ENCODE results near the gene MTRF1.

DNA sequence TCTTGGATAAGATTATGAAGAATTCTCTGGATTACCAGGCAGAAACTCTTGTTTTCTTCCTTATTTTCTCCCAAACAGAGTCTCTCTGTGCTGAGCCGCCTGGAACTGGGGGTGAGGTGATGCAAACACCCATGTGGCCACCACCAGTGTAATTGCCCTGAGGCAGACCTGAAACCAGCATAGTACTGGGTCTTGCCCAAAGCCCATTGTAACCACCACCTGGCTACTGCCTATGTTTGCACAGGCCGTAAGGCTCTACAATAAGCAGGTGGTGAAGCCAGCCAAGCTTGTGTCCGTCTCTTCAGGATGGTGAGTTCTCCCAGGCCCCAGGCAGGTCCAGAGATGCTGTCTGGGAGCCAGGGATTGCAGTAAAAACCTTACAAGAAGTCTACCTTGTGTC is 50.1 kb downstream of the MTRF1 start:
- TF ChIP-seq, protein P1, sequence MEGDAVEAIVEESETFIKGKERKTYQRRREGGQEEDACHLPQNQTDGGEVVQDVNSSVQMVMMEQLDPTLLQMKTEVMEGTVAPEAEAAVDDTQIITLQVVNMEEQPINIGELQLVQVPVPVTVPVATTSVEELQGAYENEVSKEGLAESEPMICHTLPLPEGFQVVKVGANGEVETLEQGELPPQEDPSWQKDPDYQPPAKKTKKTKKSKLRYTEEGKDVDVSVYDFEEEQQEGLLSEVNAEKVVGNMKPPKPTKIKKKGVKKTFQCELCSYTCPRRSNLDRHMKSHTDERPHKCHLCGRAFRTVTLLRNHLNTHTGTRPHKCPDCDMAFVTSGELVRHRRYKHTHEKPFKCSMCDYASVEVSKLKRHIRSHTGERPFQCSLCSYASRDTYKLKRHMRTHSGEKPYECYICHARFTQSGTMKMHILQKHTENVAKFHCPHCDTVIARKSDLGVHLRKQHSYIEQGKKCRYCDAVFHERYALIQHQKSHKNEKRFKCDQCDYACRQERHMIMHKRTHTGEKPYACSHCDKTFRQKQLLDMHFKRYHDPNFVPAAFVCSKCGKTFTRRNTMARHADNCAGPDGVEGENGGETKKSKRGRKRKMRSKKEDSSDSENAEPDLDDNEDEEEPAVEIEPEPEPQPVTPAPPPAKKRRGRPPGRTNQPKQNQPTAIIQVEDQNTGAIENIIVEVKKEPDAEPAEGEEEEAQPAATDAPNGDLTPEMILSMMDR (IDR thresholded peaks at IDR 0.05) = no peak
- TF ChIP-seq POLR2A (IDR thresholded peaks at IDR 0.05) (no peak), POLR2AphosphoS5 (IDR thresholded peaks at IDR 0.05) (no peak)

All from prostate gland (tissue), 2 donors.